ENCODE data around the gene DGUOK. TPM values are rescaled to one million over a fixed set of nuclear protein-coding genes. Genes with fewer than 3 reads are reported as not detected.
"Not testable (repeated sequence)": the region's sequence is repeated elsewhere in the genome, so short reads cannot be mapped to it uniquely, and the experiment has no call there.

DGUOK gene
- 92.8 and 98.0 TPM in 2 replicates for total RNA-seq

- peak within 1 kb of the TSS; percentile 88 for H3K27ac Mint-ChIP-seq
- H3K4me3 Mint-ChIP-seq = peak within 1 kb of the TSS; percentile 91
- H3K4me1 Mint-ChIP-seq (ENCODE audit: low read depth) = peaks cover 56% of the 10 kb centered on the region
These were observed at the start of gene DGUOK for GRCh38 chr2:73926493-73927327. DGUOK (plus strand) TSS chr2:73926880; CDS start chr2:73926911, 31 bp downstream.

GRCh38 chr2:73877071-73877802, 49.4 kb upstream of the DGUOK start:
- Mint-ChIP-seq H3K4me1 (ENCODE audit: low read depth) (peaks cover 12% of the 10 kb centered on the region), H3K27ac (no peak overlapping the region), H3K4me3 (no peak overlapping the region), H3K36me3 (ENCODE audit: low read depth) (peaks cover 4% of the 10 kb centered on the region), H3K9me3 (no peaks in the 10 kb centered on the region), H3K27me3 (ENCODE audit: insufficient read depth) (peaks cover 5% of the 10 kb centered on the region)
- DNase-seq (ENCODE audit: low spot score) = no peak
- intact Hi-C loops (cut with micrococcal nuclease) = loop anchor here (1.0 kb wide), 1 partner anchor 9 kb away; no protein-coding TSS in a partner anchor

More at GRCh38 chr2:73926493-73927327, at the start of gene DGUOK:
- DNase-seq (ENCODE audit: low spot score) = peak; percentile 97
- Mint-ChIP-seq H3K27me3 (ENCODE audit: insufficient read depth) (no peaks in the 10 kb centered on the region), H3K9me3 (no peaks in the 10 kb centered on the region), H3K36me3 (ENCODE audit: low read depth) (peaks cover 21% of the 10 kb centered on the region)
- intact Hi-C loops (cut with micrococcal nuclease) = loop anchor here (1.0 to 10.0 kb wide), 15 partner anchors 18 to 528 kb away; partner anchors contain the start of genes BOLA3, INO80B, MOB1A and MTHFD2

GRCh38 chr2:73877984-73878383, 48.7 kb upstream of the DGUOK start:
- not testable (repeated sequence) for H3K27me3 Mint-ChIP-seq (ENCODE audit: insufficient read depth); H3K4me3 Mint-ChIP-seq; DNase-seq (ENCODE audit: low spot score); H3K9me3 Mint-ChIP-seq; H3K36me3 Mint-ChIP-seq (ENCODE audit: low read depth); H3K27ac Mint-ChIP-seq
- peaks cover 12% of the 10 kb centered on the region for H3K4me1 Mint-ChIP-seq (ENCODE audit: low read depth)
- intact Hi-C loops (cut with micrococcal nuclease) = loop anchor here (1.0 kb wide), 1 partner anchor 8 kb away; no protein-coding TSS in a partner anchor

DNA sequence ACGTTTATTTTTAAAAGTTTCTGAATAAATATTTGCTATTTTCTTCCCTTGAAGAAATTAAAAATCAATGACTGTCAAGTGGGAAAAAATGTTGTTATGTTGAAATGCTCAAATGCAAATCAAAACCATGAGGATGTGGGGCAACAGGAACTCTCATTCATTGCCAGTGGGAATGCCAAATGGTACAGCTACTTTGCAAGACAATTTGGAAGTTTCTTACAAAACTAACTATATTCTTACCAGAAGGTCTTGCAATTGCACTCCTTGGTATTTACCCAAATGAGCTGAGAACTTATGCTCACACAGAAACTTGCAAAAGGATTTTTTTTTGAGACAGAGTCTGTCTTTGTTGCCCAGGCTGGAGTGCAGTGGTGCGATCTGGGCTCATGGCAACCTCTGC, 41.3 kb upstream of the DGUOK start:
- H3K36me3 Mint-ChIP-seq (ENCODE audit: low read depth) = peaks cover 5% of the 10 kb centered on the region
- no peak overlapping the region for H3K27ac Mint-ChIP-seq
- H3K4me1 Mint-ChIP-seq (ENCODE audit: low read depth) = peaks cover 29% of the 10 kb centered on the region
- no peak for DNase-seq (ENCODE audit: low spot score)
- H3K9me3 Mint-ChIP-seq = peaks cover 11% of the 10 kb centered on the region
- H3K27me3 Mint-ChIP-seq (ENCODE audit: insufficient read depth) = peaks cover 5% of the 10 kb centered on the region
- no peak overlapping the region for H3K4me3 Mint-ChIP-seq
- intact Hi-C loops (cut with micrococcal nuclease) = no loop called here

- peak overlapping the region; percentile 84 for H3K27ac Mint-ChIP-seq
- H3K4me1 Mint-ChIP-seq (ENCODE audit: low read depth) = peaks cover 29% of the 10 kb centered on the region
- DNase-seq (ENCODE audit: low spot score) = no peak
- peaks cover 4% of the 10 kb centered on the region for H3K27me3 Mint-ChIP-seq (ENCODE audit: insufficient read depth)
- peak overlapping the region; percentile 63 for H3K4me3 Mint-ChIP-seq
- H3K9me3 Mint-ChIP-seq = peaks cover 11% of the 10 kb centered on the region
- H3K36me3 Mint-ChIP-seq (ENCODE audit: low read depth) = peaks cover 5% of the 10 kb centered on the region
- intact Hi-C loops (cut with micrococcal nuclease) = loop anchor here (1.0 to 2.0 kb wide), 8 partner anchors 9 to 234 kb away; partner anchors contain the start of gene DGUOK
These were observed 40.3 kb upstream of the DGUOK start for GRCh38 chr2:73886357-73886756.

GRCh38 chr2:73887596-73888353, 38.9 kb upstream of the DGUOK start:
- intact Hi-C loops (cut with micrococcal nuclease) = loop anchor here (2.0 kb wide), 1 partner anchor 75 kb away; no protein-coding TSS in a partner anchor

DNA sequence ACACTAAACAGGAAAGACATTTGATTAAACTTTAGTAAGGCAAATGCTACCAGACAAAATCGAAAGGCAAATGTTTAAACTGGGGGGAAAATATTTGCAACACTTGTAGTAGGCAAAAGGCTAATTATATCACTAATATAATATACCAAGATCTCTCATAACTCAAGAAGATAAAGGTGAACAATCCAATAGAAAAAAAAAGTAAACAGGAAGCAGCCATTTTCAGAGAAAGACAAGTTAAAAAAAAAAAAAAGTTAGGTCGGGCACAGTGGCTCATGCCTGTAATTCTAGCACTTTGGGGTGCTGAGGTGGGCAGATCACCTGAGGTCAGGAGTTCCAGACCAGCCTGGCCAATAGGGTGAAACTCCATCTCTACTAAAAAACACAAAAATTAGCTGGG, 38.3 kb upstream of the DGUOK start:
- H3K27me3 Mint-ChIP-seq (ENCODE audit: insufficient read depth) = no peaks in the 10 kb centered on the region
- intact Hi-C loops (cut with micrococcal nuclease) = no loop called here
- H3K4me1 Mint-ChIP-seq (ENCODE audit: low read depth) = peaks cover 30% of the 10 kb centered on the region
- H3K9me3 Mint-ChIP-seq = peaks cover 11% of the 10 kb centered on the region
- H3K27ac Mint-ChIP-seq = no peak overlapping the region
- peaks cover 5% of the 10 kb centered on the region for H3K36me3 Mint-ChIP-seq (ENCODE audit: low read depth)
- no peak overlapping the region for H3K4me3 Mint-ChIP-seq
- DNase-seq (ENCODE audit: low spot score) = no peak

More at GRCh38 chr2:73887596-73888353, 38.9 kb upstream of the DGUOK start:
- Mint-ChIP-seq H3K4me1 (ENCODE audit: low read depth) (peaks cover 29% of the 10 kb centered on the region), H3K27ac (peak overlapping the region; percentile 40), H3K9me3 (peaks cover 11% of the 10 kb centered on the region)
- not testable (repeated sequence) for H3K4me3 Mint-ChIP-seq; DNase-seq (ENCODE audit: low spot score); H3K27me3 Mint-ChIP-seq (ENCODE audit: insufficient read depth); H3K36me3 Mint-ChIP-seq (ENCODE audit: low read depth)

- H3K9me3 Mint-ChIP-seq = peaks cover 11% of the 10 kb centered on the region
- H3K27ac Mint-ChIP-seq = no peak overlapping the region
- intact Hi-C loops (cut with micrococcal nuclease) = no loop called here
- peaks cover 5% of the 10 kb centered on the region for H3K36me3 Mint-ChIP-seq (ENCODE audit: low read depth)
- no peak for DNase-seq (ENCODE audit: low spot score)
- no peaks in the 10 kb centered on the region for H3K27me3 Mint-ChIP-seq (ENCODE audit: insufficient read depth)
- H3K4me1 Mint-ChIP-seq (ENCODE audit: low read depth) = peaks cover 38% of the 10 kb centered on the region
- H3K4me3 Mint-ChIP-seq = no peak overlapping the region
These were observed 37.5 kb upstream of the DGUOK start for GRCh38 chr2:73889206-73889605.

DNA sequence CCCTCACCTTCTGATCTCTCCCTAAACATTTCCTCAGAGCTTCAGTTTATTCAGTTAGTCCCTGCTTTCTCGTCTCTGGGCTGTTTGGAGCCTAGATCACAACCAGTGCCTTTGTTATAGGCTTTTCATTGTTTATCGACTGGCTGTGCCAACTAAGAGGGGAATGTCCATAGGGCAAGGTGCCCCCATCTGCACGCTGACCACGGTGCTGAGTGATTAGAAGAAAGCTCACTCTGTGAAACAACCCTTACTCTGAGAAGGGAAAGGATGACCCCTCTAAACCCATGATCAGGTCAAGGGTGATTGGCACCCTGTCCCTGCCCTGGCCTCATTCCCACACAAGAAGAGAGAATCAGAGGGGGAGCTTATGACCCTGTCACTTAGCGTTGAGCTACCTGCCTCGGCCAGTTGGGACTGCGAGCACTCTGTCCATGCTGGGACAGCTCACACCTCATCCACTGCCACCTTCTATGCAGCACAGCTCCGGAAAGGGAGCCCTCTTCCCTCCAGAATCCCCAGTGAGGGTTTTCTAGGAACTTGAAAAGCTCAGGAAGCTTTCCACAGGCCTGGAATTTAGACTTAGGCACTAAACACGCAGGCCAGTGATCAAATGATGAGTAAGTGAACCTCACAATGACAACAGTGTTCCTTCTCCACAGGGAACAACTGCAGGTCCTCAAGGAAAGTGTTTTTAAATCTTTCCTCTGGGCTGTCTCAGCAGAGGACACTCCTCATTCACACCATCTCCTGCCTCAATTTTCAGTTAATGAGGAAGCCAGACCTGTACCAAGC, 36.2 kb upstream of the DGUOK start:
- Mint-ChIP-seq H3K27me3 (ENCODE audit: insufficient read depth) (no peaks in the 10 kb centered on the region), H3K9me3 (peaks cover 11% of the 10 kb centered on the region), H3K4me3 (no peak overlapping the region), H3K4me1 (ENCODE audit: low read depth) (peaks cover 50% of the 10 kb centered on the region), H3K36me3 (ENCODE audit: low read depth) (peaks cover 5% of the 10 kb centered on the region), H3K27ac (no peak overlapping the region)
- DNase-seq (ENCODE audit: low spot score) = no peak
- intact Hi-C loops (cut with micrococcal nuclease) = no loop called here

DNA sequence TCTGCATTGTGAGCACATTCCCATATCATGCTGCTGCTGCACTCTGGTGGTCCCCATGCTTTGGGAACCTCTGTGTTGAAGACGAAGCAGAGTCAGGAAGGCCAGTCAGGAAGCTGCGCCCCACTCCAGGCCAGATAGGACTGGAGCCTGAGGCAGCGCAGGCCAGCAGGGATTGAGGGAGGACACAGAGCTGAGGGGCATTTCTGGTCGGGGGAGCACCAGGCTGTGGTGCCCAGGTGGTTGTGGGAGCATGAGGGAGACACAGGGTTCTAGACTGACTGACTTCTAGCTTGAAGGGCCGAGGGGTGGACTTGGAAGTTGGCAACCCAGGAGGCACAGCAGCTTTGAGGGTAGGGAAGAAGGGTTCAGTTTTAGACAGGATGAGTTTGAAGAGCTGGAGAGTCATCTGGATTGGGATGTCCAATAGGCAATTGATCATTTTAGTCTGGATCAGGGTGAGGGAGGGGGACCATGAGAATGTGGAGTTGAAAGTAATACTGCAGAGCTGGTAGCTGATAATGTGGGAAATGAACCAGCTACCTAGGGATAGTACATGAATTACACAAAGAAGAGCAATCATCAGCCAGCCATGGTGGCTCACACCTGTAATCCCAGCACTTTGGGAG, 35.3 kb upstream of the DGUOK start:
- Mint-ChIP-seq H3K27me3 (ENCODE audit: insufficient read depth) (no peaks in the 10 kb centered on the region), H3K27ac (no peak overlapping the region), H3K9me3 (peaks cover 6% of the 10 kb centered on the region), H3K4me3 (no peak overlapping the region), H3K4me1 (ENCODE audit: low read depth) (peaks cover 51% of the 10 kb centered on the region), H3K36me3 (ENCODE audit: low read depth) (peaks cover 2% of the 10 kb centered on the region)
- DNase-seq (ENCODE audit: low spot score) = no peak
- intact Hi-C loops (cut with micrococcal nuclease) = no loop called here

DNA sequence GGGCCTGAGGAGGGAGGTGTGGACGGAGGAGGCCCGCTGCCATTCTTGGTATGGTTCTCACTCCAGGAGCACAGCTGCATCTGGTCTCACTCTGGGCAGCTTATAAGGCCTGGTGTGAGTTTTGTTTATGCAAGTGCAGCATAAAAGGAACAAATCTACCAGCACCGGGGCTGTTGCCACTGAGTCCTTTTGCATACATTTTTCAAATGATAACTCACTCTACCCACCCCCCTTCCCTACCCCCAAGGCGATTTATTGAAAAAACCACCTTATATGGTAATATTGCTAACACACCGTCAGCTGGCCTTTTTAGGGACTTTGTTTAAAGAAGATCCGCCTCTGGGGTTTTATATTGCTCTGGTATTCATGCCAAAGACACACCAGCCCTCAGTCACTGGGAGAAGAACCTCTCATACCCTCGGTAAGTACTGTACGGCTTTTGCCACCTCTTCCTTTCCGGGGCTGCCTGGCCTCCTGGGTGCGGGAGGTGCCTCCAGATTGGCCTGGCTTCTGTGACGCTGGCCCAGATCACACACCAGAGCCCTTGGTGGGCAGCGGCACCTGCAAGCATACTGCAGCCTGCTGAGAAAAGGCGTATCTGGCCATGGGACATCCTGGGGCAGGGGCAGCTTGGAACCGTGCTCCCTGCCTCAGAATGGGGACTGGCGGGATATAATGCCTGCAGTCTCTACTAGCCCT, 33.9 kb upstream of the DGUOK start, which contains the start of gene ACTG2:
Gene ACTG2 (plus strand): TSS at position 378 of the 699 bp plus-strand sequence. CDS start 8,304 bp downstream, outside the sequence.
- Mint-ChIP-seq H3K36me3 (ENCODE audit: low read depth) (no peaks in the 10 kb centered on the region), H3K4me1 (ENCODE audit: low read depth) (peaks cover 51% of the 10 kb centered on the region), H3K4me3 (no peak within 1 kb of the TSS), H3K27ac (no peak within 1 kb of the TSS), H3K27me3 (ENCODE audit: insufficient read depth) (no peaks in the 10 kb centered on the region), H3K9me3 (no peaks in the 10 kb centered on the region)
- intact Hi-C loops (cut with micrococcal nuclease) = no loop called here
- DNase-seq (ENCODE audit: low spot score) = no peak
